Measurements from ENCODE around the gene PILRA. TPM values are rescaled to one million over a fixed set of nuclear protein-coding genes. Genes with fewer than 3 reads are reported as not detected.

PILRA gene
- total RNA-seq, 1 donor from 2014 or later = 6.7 TPM

- no peak for DNase-seq (ENCODE audit: low spot score in 2 of 2, unreplicated experiment in 2 of 2)
- Mint-ChIP-seq H3K27me3 (ENCODE audit: low read depth) (no peaks in the 10 kb centered on the region), H3K36me3 (peaks cover 37% of the 10 kb centered on the region), H3K4me1 (peaks cover 6% of the 10 kb centered on the region), H3K9me3 (no peaks in the 10 kb centered on the region), H3K27ac (peak overlapping the region; percentile 25), H3K4me3 (no peak overlapping the region)
- no peak for TF ChIP-seq CTCF (IDR thresholded peaks at IDR 0.05; ENCODE audit: unreplicated experiment)
Measured at GRCh38 chr7:100366411-100367250, 6.7 kb upstream of the PILRA start.

GRCh38 chr7:100367251-100367620 lies 6.1 kb upstream of the PILRA start:
- Mint-ChIP-seq H3K27me3 (ENCODE audit: low read depth) (no peaks in the 10 kb centered on the region), H3K4me1 (peaks cover 6% of the 10 kb centered on the region), H3K4me3 (no peak overlapping the region), H3K36me3 (peaks cover 33% of the 10 kb centered on the region), H3K27ac (no peak overlapping the region), H3K9me3 (no peaks in the 10 kb centered on the region)
- DNase-seq (ENCODE audit: low spot score in 2 of 2, unreplicated experiment in 2 of 2) = no peak
- TF ChIP-seq CTCF (IDR thresholded peaks at IDR 0.05; ENCODE audit: unreplicated experiment) = no peak

GRCh38 chr7:100367676-100368613 lies 5.3 kb upstream of the PILRA start:
- TF ChIP-seq CTCF (IDR thresholded peaks at IDR 0.05; ENCODE audit: unreplicated experiment) = no peak
- no peak overlapping the region for H3K4me3 Mint-ChIP-seq
- peaks cover 6% of the 10 kb centered on the region for H3K4me1 Mint-ChIP-seq
- no peak for DNase-seq (ENCODE audit: low spot score in 2 of 2, unreplicated experiment in 2 of 2)
- H3K27me3 Mint-ChIP-seq (ENCODE audit: low read depth) = no peaks in the 10 kb centered on the region
- peaks cover 28% of the 10 kb centered on the region for H3K36me3 Mint-ChIP-seq
- H3K9me3 Mint-ChIP-seq = no peaks in the 10 kb centered on the region
- H3K27ac Mint-ChIP-seq = no peak overlapping the region

- no peak overlapping the region for H3K27ac Mint-ChIP-seq
- DNase-seq (ENCODE audit: low spot score in 2 of 2, unreplicated experiment in 2 of 2) = no peak
- peaks cover 6% of the 10 kb centered on the region for H3K4me1 Mint-ChIP-seq
- H3K4me3 Mint-ChIP-seq = no peak overlapping the region
- TF ChIP-seq CTCF (IDR thresholded peaks at IDR 0.05; ENCODE audit: unreplicated experiment) = no peak
- peaks cover 17% of the 10 kb centered on the region for H3K36me3 Mint-ChIP-seq
- H3K27me3 Mint-ChIP-seq (ENCODE audit: low read depth) = no peaks in the 10 kb centered on the region
- no peaks in the 10 kb centered on the region for H3K9me3 Mint-ChIP-seq
Measured at GRCh38 chr7:100369105-100369504, 4.2 kb upstream of the PILRA start.

- peaks cover 6% of the 10 kb centered on the region for H3K4me1 Mint-ChIP-seq
- no peak overlapping the region for H3K27ac Mint-ChIP-seq
- DNase-seq (ENCODE audit: low spot score in 2 of 2, unreplicated experiment in 2 of 2) = no peak
- no peak overlapping the region for H3K4me3 Mint-ChIP-seq
- no peaks in the 10 kb centered on the region for H3K9me3 Mint-ChIP-seq
- no peaks in the 10 kb centered on the region for H3K27me3 Mint-ChIP-seq (ENCODE audit: low read depth)
- H3K36me3 Mint-ChIP-seq = peaks cover 10% of the 10 kb centered on the region
- TF ChIP-seq CTCF (IDR thresholded peaks at IDR 0.05; ENCODE audit: unreplicated experiment) = no peak
Measured at GRCh38 chr7:100370303-100370702, 3.0 kb upstream of the PILRA start.
